SK-N-SH (cell line): ENCODE measurements around the gene IL20RB. TPM values are rescaled to one million over a fixed set of nuclear protein-coding genes. Genes with fewer than 3 reads are reported as not detected.

Source experiments
- CTCF ChIA-PET: fragments of 300-600, 350-600 bp; formaldehyde crosslinking; extraction: SDS; loops from one replicate; lab custom pipeline; 2021; lab: Yijun Ruan, JAX
- POLR2A ChIA-PET: fragments of 350-600 bp; sonication (Branson Sonifier 250); formaldehyde crosslinking; extraction: SDS; loops from one replicate; lab custom pipeline; 2020; ENCODE audit warnings: antibody characterized with exemption, inconsistent platforms; lab: Yijun Ruan, JAX
- DNase-seq: peaks from one replicate; pipeline ENCODE4 v3.0.0; 2012
- H2AFZ ChIP-seq: fragments of 200-600 bp; sonication (generic); 2 replicates; pipeline ENCODE4 v1.8.1; 2016; ENCODE audit warnings: antibody characterized with exemption, mild to moderate bottlenecking, low read depth
- H3F3A ChIP-seq: fragments of 200-600 bp; sonication (generic); replicated peaks from 2 replicates; pipeline ENCODE3; 2016; ENCODE audit warnings: antibody characterized with exemption, mild to moderate bottlenecking; ENCODE audit not compliant: insufficient read depth
- H3K27ac ChIP-seq, 2 experiments: fragments of 200-500 bp in 1 of 2; fragments of 200-600 bp in 1 of 2; sonication (Bioruptor generic) in 1 of 2; sonication (generic), shearing (Covaris generic) in 1 of 2; 2 replicates each; pipeline versions ENCODE4 v1.5.1 to v1.6.1; 2014 to 2016; ENCODE audit warnings: low read depth in 2 of 2, inconsistent platforms in 1 of 2, low read length in 1 of 2, mild to moderate bottlenecking in 1 of 2, mixed read lengths in 1 of 2
- H3K27me3 ChIP-seq: fragments of 200-600 bp; sonication (generic), shearing (Covaris generic); 2 replicates; pipeline ENCODE4 v1.6.1; 2016; ENCODE audit warnings: mixed run types; ENCODE audit not compliant: insufficient read depth
- H3K36me3 ChIP-seq, 2 experiments: fragments of 200-500 bp in 1 of 2; fragments of 200-600 bp in 1 of 2; sonication (Bioruptor generic) in 1 of 2; sonication (generic) in 1 of 2; replicated peaks in 1 of 2; 2 replicates each; pipeline versions ENCODE3 to v1.5.1; 2014 to 2016; ENCODE audit warnings: low read length in 1 of 2, mild to moderate bottlenecking in 1 of 2; ENCODE audit not compliant: insufficient read depth in 2 of 2, control insufficient read depth in 1 of 2
- H3K4me1 ChIP-seq, 2 experiments: fragments of 200-500 bp in 1 of 2; fragments of 200-600 bp in 1 of 2; sonication (Bioruptor generic) in 1 of 2; sonication (generic), shearing (Covaris generic) in 1 of 2; 2 replicates each; pipeline versions ENCODE4 v1.5.1 to v1.6.1; 2014 to 2016; ENCODE audit warnings: low read depth in 1 of 2, low read length in 1 of 2, mixed run types in 1 of 2; ENCODE audit not compliant: insufficient read depth in 2 of 2, control insufficient read depth in 1 of 2
- H3K4me2 ChIP-seq: fragments of 200-600 bp; sonication (generic), shearing (Covaris generic); 2 replicates; pipeline ENCODE4 v1.6.1; 2017; ENCODE audit warnings: mixed run types
- H3K4me3 ChIP-seq, 2 experiments: fragments of 200-500 bp in 1 of 2; fragments of 200-600 bp in 1 of 2; sonication (Bioruptor generic) in 1 of 2; sonication (generic), shearing (Covaris generic) in 1 of 2; 2 replicates each; pipeline versions ENCODE4 v1.5.1 to v1.8.1; 2014 to 2016; ENCODE audit warnings: low read depth in 2 of 2, inconsistent platforms in 1 of 2, low read length in 1 of 2, mild to moderate bottlenecking in 1 of 2, mixed read lengths in 1 of 2, moderate library complexity in 1 of 2
- H3K79me2 ChIP-seq: fragments of 200-600 bp; sonication (generic); 2 replicates; pipeline ENCODE4 v1.8.1; 2017; ENCODE audit warnings: mild to moderate bottlenecking; ENCODE audit not compliant: insufficient read depth
- H3K9ac ChIP-seq: fragments of 200-600 bp; sonication (generic); 2 replicates; pipeline ENCODE4 v1.6.1; 2017; ENCODE audit warnings: mixed run types
- H3K9me2 ChIP-seq: fragments of 200-600 bp; sonication (generic); 2 replicates; pipeline ENCODE4 v1.6.1; 2017; ENCODE audit warnings: mixed run types
- H3K9me3 ChIP-seq: fragments of 200-600 bp; sonication (generic); 2 replicates; pipeline ENCODE4 v1.6.1; 2017; ENCODE audit warnings: mixed run types, mild to moderate bottlenecking, moderate library complexity
- H4K20me1 ChIP-seq: fragments of 200-600 bp; sonication (generic); 2 replicates; pipeline ENCODE4 v1.6.1; 2017; ENCODE audit warnings: mild to moderate bottlenecking, mixed run types; ENCODE audit not compliant: insufficient read depth
- CTCF ChIP-seq: fragments of 200-600 bp; sonication (generic); IDR thresholded peaks from 2 replicates; pipeline ENCODE4 v1.6.1; 2017; ENCODE audit warnings: antibody characterized with exemption, mild to moderate bottlenecking, moderate library complexity
- EP300 ChIP-seq, 2 experiments: IDR thresholded peaks; 2 replicates each; pipeline versions ENCODE4 v1.4.0 to v1.6.1; 2012; ENCODE audit warnings: borderline replicate concordance in 1 of 2, low read depth in 1 of 2, low read length in 1 of 2
- FOSL2 ChIP-seq: IDR thresholded peaks from 2 replicates; pipeline ENCODE4 v1.4.0; 2012; ENCODE audit warnings: low read depth, mild to moderate bottlenecking, moderate library complexity, borderline replicate concordance
- FOXJ3 ChIP-seq: sonication (generic); formaldehyde crosslinking; IDR thresholded peaks from 2 replicates; pipeline ENCODE4 v1.5.1; 2020; ENCODE audit warnings: mild to moderate bottlenecking, missing genetic modification reagents
- MEF2A ChIP-seq: IDR thresholded peaks from 2 replicates; pipeline ENCODE4 v1.4.0; 2012; ENCODE audit warnings: low read depth, borderline replicate concordance
- MXI1 ChIP-seq: IDR thresholded peaks from 2 replicates; pipeline ENCODE4 v1.6.1; 2012; ENCODE audit warnings: mild to moderate bottlenecking, low read depth, low read length, improper control_type of control experiment
- RAD21 ChIP-seq: IDR thresholded peaks from 2 replicates; pipeline ENCODE4 v1.6.1; 2012; ENCODE audit warnings: mild to moderate bottlenecking, low read length
- REST ChIP-seq: IDR thresholded peaks from 2 replicates; pipeline ENCODE4 v1.6.1; 2012; ENCODE audit warnings: mild to moderate bottlenecking, low read depth, low read length, moderate library complexity
- RXRA ChIP-seq: IDR thresholded peaks from 2 replicates; pipeline ENCODE4 v1.4.0; 2012; ENCODE audit warnings: low read depth, mild to moderate bottlenecking, borderline replicate concordance
- SMC3 ChIP-seq: IDR thresholded peaks from 2 replicates; pipeline ENCODE4 v1.6.1; 2012; ENCODE audit warnings: low read depth, low read length, improper control_type of control experiment
- TAF1 ChIP-seq: IDR thresholded peaks from 2 replicates; pipeline ENCODE4 v1.6.1; 2012; ENCODE audit warnings: low read depth, mild to moderate bottlenecking, low read length, moderate library complexity, borderline replicate concordance
- TEAD4 ChIP-seq: IDR thresholded peaks from 2 replicates; pipeline ENCODE4 v1.4.0; 2012; ENCODE audit warnings: mild to moderate bottlenecking, borderline replicate concordance; ENCODE audit not compliant: insufficient read depth
- USF1 ChIP-seq: IDR thresholded peaks from 2 replicates; pipeline ENCODE4 v1.4.0; 2012; ENCODE audit warnings: low read depth, borderline replicate concordance
- YY1 ChIP-seq: IDR thresholded peaks from 2 replicates; pipeline ENCODE4 v1.4.0; 2012; ENCODE audit warnings: low read depth, mild to moderate bottlenecking
- ZBTB33 ChIP-seq: IDR thresholded peaks from 2 replicates; pipeline ENCODE4 v1.4.0; 2012; ENCODE audit warnings: low read depth, borderline replicate concordance
- WGBS: methylation state at CpG from one replicate; pipeline ENCODE4 v1.1.6; 2017; ENCODE audit warnings: low lambda C conversion rate; 5-methylcytosine and 5-hydroxymethylcytosine counted together
- polyA plus RNA-seq, 3 experiments: library from polyadenylated mRNA; depleted of rRNA; stranded (reverse); fragments of >200 nt; gene quantifications; 2 replicates each; pipeline ENCODE4 v1.2.3, GENCODE V29; 2012

The IL20RB gene
- polyA plus RNA-seq, 1 of the 3 experiments (the other 2 are of a cell fraction): 0.58 TPM

- no peak for TF ChIP-seq MEF2A
- no peak for TF ChIP-seq FOSL2
- no peak for TF ChIP-seq REST
Measured at GRCh38 chr3:136989781-136990524, 32.2 kb downstream of the IL20RB start (continued).

GRCh38 chr3:136990826-136991225 is 33.0 kb downstream of the IL20RB start:
- POLR2A ChIA-PET: no interaction called here
- TF ChIP-seq TEAD4 (no peak), ZBTB33 (no peak), RXRA (no peak), FOSL2 (no peak), CTCF (no peak), EP300 (IDR thresholded peaks at IDR 0.05; ENCODE audit: borderline replicate concordance in 1 of 2, low read depth in 1 of 2, low read length in 1 of 2) (no peak), MXI1 (no peak), FOXJ3 (CRISPR knock-in tag) (no peak), REST (no peak), RAD21 (no peak), YY1 (no peak), TAF1 (no peak), USF1 (no peak), SMC3 (no peak)

More at GRCh38 chr3:136990826-136991225, 33.0 kb downstream of the IL20RB start:
- CTCF ChIA-PET: no interaction called here
- H2AFZ ChIP-seq: no peak overlapping the region
- H3K9me2 ChIP-seq: no peaks in the 10 kb centered on the region
- H4K20me1 ChIP-seq: no peaks in the 10 kb centered on the region
- 84% methylated on average over 4 of the region's 4 CpGs for WGBS
- no peaks in the 10 kb centered on the region for H3K9me3 ChIP-seq
- H3F3A ChIP-seq: no peaks in the 10 kb centered on the region
- H3K79me2 ChIP-seq: no peaks in the 10 kb centered on the region
- no peaks in the 10 kb centered on the region for H3K27me3 ChIP-seq
- H3K36me3 ChIP-seq: no peaks in the 10 kb centered on the region
- no peak overlapping the region for H3K27ac ChIP-seq
- H3K4me3 ChIP-seq: no peak overlapping the region
- no peak overlapping the region for H3K9ac ChIP-seq
- H3K4me1 ChIP-seq: peaks cover 10 to 13% of the 10 kb centered on the region in 2 experiments; a peak in 2 of 4 replicates
- no peak for DNase-seq
- no peak overlapping the region for H3K4me2 ChIP-seq
